H1 (cell line): ENCODE measurements around the gene FOXO6. TPM values are rescaled to one million over a fixed set of nuclear protein-coding genes. Genes with fewer than 3 reads are reported as not detected.
A peak's percentile ranks its signal among the peaks of the same experiment; 100 is the strongest.

ENCODE experiments used
- CTCF ChIA-PET: fragments of 300-600 bp; sonication (Branson Sonifier 250); formaldehyde crosslinking; loops from one replicate; lab custom pipeline; 2021; ENCODE audit not compliant: partially characterized antibody; lab: Charles Lee
- POLR2A ChIA-PET: fragments of 300-600 bp; sonication (Branson Sonifier 250); formaldehyde crosslinking; loops from one replicate; lab custom pipeline; 2021; ENCODE audit warnings: inconsistent platforms; ENCODE audit not compliant: partially characterized antibody; lab: Charles Lee
- DNase-seq, 2 experiments: peaks; one replicate each; pipeline versions ENCODE4 v3.0.0 to v3.0.0-alpha.2; 2010 to 2022; ENCODE audit warnings: low spot score in 2 of 2, low read depth in 1 of 2, mixed read lengths in 1 of 2
- FAIRE-seq: peaks from 2 replicates; lab custom pipeline; 2011; peaks lifted over from hg19 to GRCh38; lab: Jason Lieb, UNC
- H2AFZ ChIP-seq: 2 replicates; pipeline ENCODE4 v1.8.1; 2012; ENCODE audit warnings: low read length, inconsistent platforms
- H2AK5ac ChIP-seq: 2 replicates; pipeline ENCODE4 v1.6.1; 2013; ENCODE audit warnings: low read depth, low read length
- H2BK120ac ChIP-seq: replicated peaks from 2 replicates; pipeline ENCODE3; 2013; ENCODE audit warnings: low read depth, low read length, inconsistent platforms
- H2BK12ac ChIP-seq: 2 replicates; pipeline ENCODE4 v1.6.1; 2013; ENCODE audit warnings: low read depth, low read length
- H2BK15ac ChIP-seq: 2 replicates; pipeline ENCODE4 v1.6.1; 2013; ENCODE audit warnings: low read length
- H2BK20ac ChIP-seq: 2 replicates; pipeline ENCODE4 v1.6.1; 2013; ENCODE audit warnings: low read length
- H2BK5ac ChIP-seq: 2 replicates; pipeline ENCODE4 v1.6.1; 2013; ENCODE audit warnings: low read depth, low read length
- H3K14ac ChIP-seq: 2 replicates; pipeline ENCODE4 v1.6.1; 2013; ENCODE audit warnings: inconsistent platforms; ENCODE audit not compliant: insufficient read length
- H3K18ac ChIP-seq: 2 replicates; pipeline ENCODE4 v1.6.1; 2013; ENCODE audit warnings: low read length; ENCODE audit errors: extremely low read depth
- H3K23ac ChIP-seq: 2 replicates; pipeline ENCODE4 v1.6.1; 2013; ENCODE audit warnings: inconsistent platforms; ENCODE audit not compliant: insufficient read length
- H3K23me2 ChIP-seq: 2 replicates; pipeline ENCODE4 v1.6.1; 2013; ENCODE audit warnings: low read depth, low read length
- H3K27ac ChIP-seq: 2 replicates; pipeline ENCODE4 v1.6.1; 2011; ENCODE audit warnings: low read depth, low read length, inconsistent platforms
- H3K27me3 ChIP-seq, 4 experiments: replicated peaks in 1 of 4; 1 replicate in 1 of 4; 2 replicates in 3 of 4; pipeline versions ENCODE4 v1.6.1 to v1.8.1; 2011 to 2013; ENCODE audit warnings: low read length in 3 of 4, mild to moderate bottlenecking in 3 of 4, inconsistent platforms in 2 of 4, mixed read lengths in 2 of 4, moderate library complexity in 1 of 4; ENCODE audit not compliant: control insufficient read depth in 3 of 4, insufficient read depth in 3 of 4; ENCODE audit errors: extremely low read depth in 1 of 4
- H3K36me3 ChIP-seq, 4 experiments: 2 replicates each; pipeline versions ENCODE4 v1.6.1 to v1.8.1; 2011 to 2013; ENCODE audit warnings: mild to moderate bottlenecking in 4 of 4, low read length in 3 of 4, moderate library complexity in 2 of 4, control low read depth in 1 of 4, inconsistent platforms in 1 of 4; ENCODE audit not compliant: insufficient read depth in 4 of 4, control insufficient read depth in 2 of 4
- H3K4ac ChIP-seq: replicated peaks from 2 replicates; pipeline ENCODE3; 2013; ENCODE audit warnings: low read length, low read depth, mixed read lengths, inconsistent platforms; ENCODE audit not compliant: insufficient read length
- H3K4me1 ChIP-seq, 4 experiments: replicated peaks in 1 of 4; 1 replicate in 1 of 4; 2 replicates in 3 of 4; pipeline versions ENCODE4 v1.6.1 to v1.8.1; 2011 to 2013; ENCODE audit warnings: low read length in 3 of 4, inconsistent platforms in 2 of 4, mixed read lengths in 1 of 4; ENCODE audit not compliant: insufficient read depth in 4 of 4, control insufficient read depth in 3 of 4
- H3K4me2 ChIP-seq, 2 experiments: 2 replicates each; pipeline versions ENCODE4 v1.6.1 to v1.8.1; 2011 to 2013; ENCODE audit warnings: low read depth in 2 of 2, low read length in 2 of 2, control low read depth in 1 of 2, inconsistent platforms in 1 of 2, mild to moderate bottlenecking in 1 of 2; ENCODE audit not compliant: insufficient read depth in 1 of 2
- H3K4me3 ChIP-seq, 4 experiments: fragments of 200-600, 300-600 bp in 1 of 4; sonication (generic), shearing (Covaris generic), sonication (Bioruptor Twin) in 1 of 4; 2 replicates each; pipeline versions ENCODE4 v1.5.1 to v1.8.1; 2011 to 2016; ENCODE audit warnings: low read length in 4 of 4, low read depth in 3 of 4, control low read depth in 2 of 4, inconsistent platforms in 2 of 4, mild to moderate bottlenecking in 2 of 4, mixed read lengths in 1 of 4, moderate library complexity in 1 of 4; ENCODE audit not compliant: insufficient read depth in 2 of 4; ENCODE audit errors: extremely low read depth in 1 of 4
- H3K56ac ChIP-seq: replicated peaks from 2 replicates; pipeline ENCODE3; 2013; ENCODE audit warnings: low read depth, mild to moderate bottlenecking, mixed read lengths, low read length, inconsistent platforms; ENCODE audit not compliant: insufficient read length
- H3K79me1 ChIP-seq: 2 replicates; pipeline ENCODE4 v1.6.1; 2013; ENCODE audit warnings: low read depth, low read length, control low read depth
- H3K79me2 ChIP-seq, 2 experiments: 2 replicates each; pipeline versions ENCODE4 v1.6.1 to v1.8.1; 2012 to 2013; ENCODE audit warnings: low read length in 2 of 2, mild to moderate bottlenecking in 2 of 2, inconsistent platforms in 1 of 2; ENCODE audit not compliant: insufficient read depth in 2 of 2, control insufficient read depth in 1 of 2
- H3K9ac ChIP-seq, 4 experiments: replicated peaks in 1 of 4; 1 replicate in 1 of 4; 2 replicates in 3 of 4; pipeline versions ENCODE4 v1.6.1 to v1.8.1; 2011 to 2013; ENCODE audit warnings: low read depth in 3 of 4, low read length in 3 of 4, control low read depth in 2 of 4, mild to moderate bottlenecking in 2 of 4, moderate library complexity in 2 of 4, inconsistent platforms in 1 of 4; ENCODE audit errors: extremely low read depth in 1 of 4
- H3K9me3 ChIP-seq, 2 experiments: 2 replicates each; pipeline versions ENCODE4 v1.6.1 to v1.8.1; 2012 to 2013; ENCODE audit warnings: mild to moderate bottlenecking in 2 of 2, moderate library complexity in 2 of 2, control low read depth in 1 of 2, inconsistent platforms in 1 of 2, low read depth in 1 of 2, low read length in 1 of 2, mixed read lengths in 1 of 2; ENCODE audit not compliant: insufficient read depth in 2 of 2
- H4K20me1 ChIP-seq, 2 experiments: replicated peaks in 1 of 2; 2 replicates each; pipeline versions ENCODE3 to v1.8.1; 2011 to 2013; ENCODE audit warnings: inconsistent platforms in 2 of 2, low read length in 2 of 2, mild to moderate bottlenecking in 1 of 2; ENCODE audit not compliant: insufficient read depth in 2 of 2, control insufficient read depth in 1 of 2
- H4K5ac ChIP-seq: 2 replicates; pipeline ENCODE4 v1.6.1; 2013; ENCODE audit warnings: low read length, low read depth, mixed read lengths, inconsistent platforms; ENCODE audit not compliant: insufficient read length
- H4K8ac ChIP-seq: 2 replicates; pipeline ENCODE4 v1.8.0; 2013; ENCODE audit warnings: mild to moderate bottlenecking, moderate library complexity, low read length, inconsistent platforms; ENCODE audit not compliant: insufficient read depth; ENCODE audit errors: extremely low read depth
- H4K91ac ChIP-seq: replicated peaks from 2 replicates; pipeline ENCODE3; 2013; ENCODE audit warnings: low read length, mixed read lengths, inconsistent platforms; ENCODE audit not compliant: insufficient read length
- CREB1 ChIP-seq: IDR thresholded peaks from 2 replicates; pipeline ENCODE4 v1.6.1; 2012; ENCODE audit warnings: inconsistent platforms
- JUN ChIP-seq: IDR thresholded peaks from 2 replicates; pipeline ENCODE4 v1.6.1; 2011; ENCODE audit warnings: low read depth, mild to moderate bottlenecking, improper control_type of control experiment, low read length
- NRF1 ChIP-seq: IDR thresholded peaks from 2 replicates; pipeline ENCODE4 v1.6.1; 2011; ENCODE audit warnings: mild to moderate bottlenecking, low read depth, low read length, improper control_type of control experiment
- RBBP5 ChIP-seq: IDR thresholded peaks from 2 replicates; pipeline ENCODE4 v1.7.1; 2012; ENCODE audit warnings: low read depth, mild to moderate bottlenecking, inconsistent platforms, low read length, moderate library complexity, borderline replicate concordance
- RFX5 ChIP-seq: IDR thresholded peaks from 2 replicates; pipeline ENCODE4 v1.6.1; 2011; ENCODE audit warnings: low read depth, low read length, improper control_type of control experiment, borderline replicate concordance
- TAF7 ChIP-seq: optimal IDR thresholded peaks from 2 replicates; pipeline ENCODE3; 2011; ENCODE audit warnings: low read depth, mild to moderate bottlenecking, inconsistent platforms, low read length, moderate library complexity, borderline replicate concordance
- USF2 ChIP-seq: IDR thresholded peaks from 2 replicates; pipeline ENCODE4 v1.6.1; 2011; ENCODE audit warnings: low read length, improper control_type of control experiment
- ZNF274 ChIP-seq: IDR thresholded peaks from 2 replicates; pipeline ENCODE4 v1.7.0; 2012; ENCODE audit warnings: low read length, borderline replicate concordance; ENCODE audit errors: extremely low read depth
- WGBS, 2 experiments: shearing (Covaris generic) in 1 of 2; methylation state at CpG; one replicate each; pipeline versions ENCODE4 v1.1.6 to v1.1.7; 2013 to 2015; ENCODE audit warnings: low lambda C conversion rate in 2 of 2, mixed read lengths in 2 of 2, inconsistent platforms in 1 of 2, low coverage in 1 of 2, missing lambda C conversion rate in 1 of 2; ENCODE audit not compliant: insufficient replicate concordance in 2 of 2, insufficient coverage in 1 of 2, insufficient read length in 1 of 2; ENCODE audit errors: extremely low coverage in 1 of 2, missing lambda C conversion rate in 1 of 2; 5-methylcytosine and 5-hydroxymethylcytosine counted together
- polyA plus RNA-seq, 7 experiments: library from polyadenylated mRNA; depleted of rRNA in 3 of 7; stranded (reverse) in 5 of 7; unstranded in 2 of 7; fragments of >200 nt in 5 of 7; fragments of 200-250 nt in 2 of 7; gene quantifications; 1 replicate in 5 of 7; 2 replicates in 1 of 7; 4 replicates in 1 of 7; pipeline versions ENCODE4 v1.2.1 to v1.2.3, GENCODE V29; 2011 to 2013; ENCODE audit warnings: missing spikeins in 2 of 7, mixed read lengths in 2 of 7
- total RNA-seq: library from RNA; stranded (reverse); fragmentation: NEBNext Ultra II Directional; extraction: Animal tissue kit (Norgen Biotek cat#: 25700); gene quantifications from 2 replicates; pipeline ENCODE4 v1.2.1, GENCODE V29; 2021

The FOXO6 gene
- total and polyA plus RNA-seq, 2 of the 8 experiments (the other 6 are each of a cell fraction or from before 2014, with no cell fraction given) = 0.59 to 3.0 TPM

GRCh38 chr1:41400225-41400624 lies 39.0 kb downstream of the FOXO6 start:
- FAIRE-seq = no peak
- no peak for DNase-seq
- ChIA-PET POLR2A (no interaction called here), CTCF (interaction anchor here (1.1 to 16.9 kb wide), 8 partner anchors 9 to 86 kb away, joined by 3 to 247 read pairs (median 8); partner anchors contain the start of gene FOXO6)
- Histone ChIP-seq H2BK12ac (no peak overlapping the region), H3K9ac (no peak overlapping the region), H3K4me3 (no peak overlapping the region), H3K9me3 (no peaks in the 10 kb centered on the region), H3K56ac (no peak overlapping the region), H2BK20ac (no peak overlapping the region), H3K27me3 (peaks cover 0 to 5% (median 2%) of the 10 kb centered on the region in 4 experiments; a peak in 3 of 7 replicates), H3K23me2 (peaks cover 2% of the 10 kb centered on the region; the same call in 1 of the 2 replicates), H2BK5ac (no peak overlapping the region), H3K4ac (no peak overlapping the region), H2AK5ac (no peak overlapping the region), H2BK120ac (no peak overlapping the region), H3K79me1 (no peaks in the 10 kb centered on the region), H2BK15ac (0 out of 2 replicates have a peak overlapping the region, but pooled peaks have one; percentile 34), H4K20me1 (peaks cover 0 to 2% of the 10 kb centered on the region in 2 experiments), H3K36me3 (no peaks in the 10 kb centered on the region), H4K91ac (no peak overlapping the region), H4K5ac (no peak overlapping the region), H3K27ac (no peak overlapping the region), H3K14ac (no peak overlapping the region), H2AFZ (no peak overlapping the region), H3K4me1 (peaks cover 3 to 32% (median 21%) of the 10 kb centered on the region in 4 experiments), H3K23ac (no peak overlapping the region), H4K8ac (no peak overlapping the region), H3K18ac (no peak overlapping the region), H3K79me2 (no peaks in the 10 kb centered on the region), H3K4me2 (no peak overlapping the region)
- TF ChIP-seq RFX5 (no peak), RBBP5 (no peak), USF2 (no peak), TAF7 (no peak), CREB1 (no peak), NRF1 (no peak), ZNF274 (no peak), JUN (no peak)
- WGBS, 2 experiments = 90% methylated on average over 3 of the region's 3 CpGs; no CpG with 5 or more reads in 1 of the 2 experiments
